ENCODE measurements around the gene RNU5B-1.

RNU5B-1 gene

GRCh38 chr15:65277015-65277414 lies 27.5 kb upstream of the RNU5B-1 start:
- Mint-ChIP-seq H3K27ac (no peak overlapping the region), H3K27me3 (ENCODE audit: low read depth) (no peaks in the 10 kb centered on the region), H3K4me3 (no peak overlapping the region), H3K36me3 (ENCODE audit: low read depth) (peaks cover 2% of the 10 kb centered on the region), H3K9me3 (no peaks in the 10 kb centered on the region), H3K4me1 (ENCODE audit: low read depth) (peaks cover 16% of the 10 kb centered on the region)

GRCh38 chr15:65278480-65278879 lies 26.0 kb upstream of the RNU5B-1 start:
- H3K27ac Mint-ChIP-seq, result no peak overlapping the region
- H3K9me3 Mint-ChIP-seq, result no peaks in the 10 kb centered on the region
- peaks cover 23% of the 10 kb centered on the region for H3K4me1 Mint-ChIP-seq (ENCODE audit: low read depth)
- no peak overlapping the region for H3K4me3 Mint-ChIP-seq
- peaks cover 8% of the 10 kb centered on the region for H3K36me3 Mint-ChIP-seq (ENCODE audit: low read depth)
- no peaks in the 10 kb centered on the region for H3K27me3 Mint-ChIP-seq (ENCODE audit: low read depth)

- H3K9me3 Mint-ChIP-seq, result no peaks in the 10 kb centered on the region
- H3K4me1 Mint-ChIP-seq (ENCODE audit: low read depth), result peaks cover 23% of the 10 kb centered on the region
- H3K27ac Mint-ChIP-seq, result peak overlapping the region; percentile 38
- peak overlapping the region; percentile 83 for H3K4me3 Mint-ChIP-seq
- no peaks in the 10 kb centered on the region for H3K27me3 Mint-ChIP-seq (ENCODE audit: low read depth)
- peaks cover 9% of the 10 kb centered on the region for H3K36me3 Mint-ChIP-seq (ENCODE audit: low read depth)
Observed at GRCh38 chr15:65285291-65286068, 19.0 kb upstream of the RNU5B-1 start.

GRCh38 chr15:65286069-65286703 lies 18.3 kb upstream of the RNU5B-1 start:
- H3K4me3 Mint-ChIP-seq, result peak overlapping the region; percentile 83
- peak overlapping the region; percentile 71 for H3K27ac Mint-ChIP-seq
- peaks cover 23% of the 10 kb centered on the region for H3K4me1 Mint-ChIP-seq (ENCODE audit: low read depth)
- no peaks in the 10 kb centered on the region for H3K27me3 Mint-ChIP-seq (ENCODE audit: low read depth)
- no peaks in the 10 kb centered on the region for H3K9me3 Mint-ChIP-seq
- H3K36me3 Mint-ChIP-seq (ENCODE audit: low read depth), result peaks cover 9% of the 10 kb centered on the region

- Mint-ChIP-seq H3K9me3 (no peaks in the 10 kb centered on the region), H3K4me3 (peak within 1 kb of the TSS; percentile 83), H3K36me3 (ENCODE audit: low read depth) (peaks cover 9% of the 10 kb centered on the region), H3K27ac (peak within 1 kb of the TSS; percentile 75), H3K4me1 (ENCODE audit: low read depth) (peaks cover 23% of the 10 kb centered on the region), H3K27me3 (ENCODE audit: low read depth) (no peaks in the 10 kb centered on the region)
Observed at GRCh38 chr15:65286704-65287519, 17.6 kb upstream of the RNU5B-1 start, which contains the start of gene PARP16. Gene PARP16 (minus strand): TSS chr15:65286883. CDS start chr15:65286426, 457 bp downstream.

- Mint-ChIP-seq H3K9me3 (no peaks in the 10 kb centered on the region), H3K27me3 (ENCODE audit: low read depth) (no peaks in the 10 kb centered on the region), H3K4me1 (ENCODE audit: low read depth) (peaks cover 23% of the 10 kb centered on the region), H3K36me3 (ENCODE audit: low read depth) (peaks cover 7% of the 10 kb centered on the region), H3K27ac (peak overlapping the region; percentile 75), H3K4me3 (peak overlapping the region; percentile 83)
Observed at GRCh38 chr15:65287520-65287855, 17.0 kb upstream of the RNU5B-1 start.

GRCh38 chr15:65289261-65289854 lies 15.1 kb upstream of the RNU5B-1 start:
- Mint-ChIP-seq H3K27me3 (ENCODE audit: low read depth) (no peaks in the 10 kb centered on the region), H3K4me3 (no peak overlapping the region), H3K9me3 (no peaks in the 10 kb centered on the region), H3K36me3 (ENCODE audit: low read depth) (no peaks in the 10 kb centered on the region), H3K27ac (no peak overlapping the region), H3K4me1 (ENCODE audit: low read depth) (peaks cover 24% of the 10 kb centered on the region)

GRCh38 chr15:65290228-65290627 lies 14.2 kb upstream of the RNU5B-1 start:
- H3K4me3 Mint-ChIP-seq, result no peak overlapping the region
- H3K27me3 Mint-ChIP-seq (ENCODE audit: low read depth), result no peaks in the 10 kb centered on the region
- no peak overlapping the region for H3K27ac Mint-ChIP-seq
- no peaks in the 10 kb centered on the region for H3K36me3 Mint-ChIP-seq (ENCODE audit: low read depth)
- peaks cover 24% of the 10 kb centered on the region for H3K4me1 Mint-ChIP-seq (ENCODE audit: low read depth)
- H3K9me3 Mint-ChIP-seq, result no peaks in the 10 kb centered on the region

GRCh38 chr15:65292938-65293518 lies 11.4 kb upstream of the RNU5B-1 start:
- Mint-ChIP-seq H3K27ac (no peak overlapping the region), H3K4me1 (ENCODE audit: low read depth) (peaks cover 22% of the 10 kb centered on the region), H3K9me3 (no peaks in the 10 kb centered on the region)

GRCh38 chr15:65298731-65299130 lies 5.7 kb upstream of the RNU5B-1 start:
- Mint-ChIP-seq H3K27ac (peak overlapping the region; percentile 73), H3K4me3 (peak overlapping the region; percentile 87), H3K4me1 (ENCODE audit: low read depth) (peaks cover 26% of the 10 kb centered on the region), H3K36me3 (ENCODE audit: low read depth) (no peaks in the 10 kb centered on the region), H3K9me3 (no peaks in the 10 kb centered on the region), H3K27me3 (ENCODE audit: low read depth) (no peaks in the 10 kb centered on the region)

More at GRCh38 chr15:65292938-65293518, 11.4 kb upstream of the RNU5B-1 start:
- no peaks in the 10 kb centered on the region for H3K36me3 Mint-ChIP-seq (ENCODE audit: low read depth)
- no peak overlapping the region for H3K4me3 Mint-ChIP-seq
- no peaks in the 10 kb centered on the region for H3K27me3 Mint-ChIP-seq (ENCODE audit: low read depth)

- H3K4me1 Mint-ChIP-seq (ENCODE audit: low read depth), result peaks cover 39% of the 10 kb centered on the region
- no peaks in the 10 kb centered on the region for H3K27me3 Mint-ChIP-seq (ENCODE audit: low read depth)
- H3K4me3 Mint-ChIP-seq, result peak overlapping the region; percentile 88
- H3K36me3 Mint-ChIP-seq (ENCODE audit: low read depth), result no peaks in the 10 kb centered on the region
- no peaks in the 10 kb centered on the region for H3K9me3 Mint-ChIP-seq
- H3K27ac Mint-ChIP-seq, result no peak overlapping the region
Observed at GRCh38 chr15:65300924-65301441, 3.5 kb upstream of the RNU5B-1 start.

- H3K27me3 Mint-ChIP-seq (ENCODE audit: low read depth), result no peaks in the 10 kb centered on the region
- H3K36me3 Mint-ChIP-seq (ENCODE audit: low read depth), result no peaks in the 10 kb centered on the region
- no peak overlapping the region for H3K4me3 Mint-ChIP-seq
- no peaks in the 10 kb centered on the region for H3K9me3 Mint-ChIP-seq
- H3K27ac Mint-ChIP-seq, result no peak overlapping the region
- peaks cover 37% of the 10 kb centered on the region for H3K4me1 Mint-ChIP-seq (ENCODE audit: low read depth)
Observed at GRCh38 chr15:65302061-65302460, 2.4 kb upstream of the RNU5B-1 start.

- Mint-ChIP-seq H3K9me3 (no peaks in the 10 kb centered on the region), H3K27me3 (ENCODE audit: low read depth) (no peaks in the 10 kb centered on the region), H3K36me3 (ENCODE audit: low read depth) (no peaks in the 10 kb centered on the region), H3K4me3 (peak overlapping the region; percentile 93), H3K4me1 (ENCODE audit: low read depth) (peaks cover 27% of the 10 kb centered on the region), H3K27ac (peak overlapping the region; percentile 96)
Observed at GRCh38 chr15:65303687-65304380, 643 bp upstream of the RNU5B-1 start.
